ENCODE results near the gene BICC1.

GRCh38 chr10:58854811-58855210 lies 342.1 kb downstream of the BICC1 start:
- TF ChIP-seq POLR2AphosphoS5 (IDR thresholded peaks at IDR 0.05; ENCODE audit: low read depth) (no peak), CTCF (IDR thresholded peaks at IDR 0.05; ENCODE audit: insufficient read depth, low read length) (no peak), REST (IDR thresholded peaks at IDR 0.05; ENCODE audit: insufficient replicate concordance, low read depth) (no peak), GABPA (IDR thresholded peaks at IDR 0.05; ENCODE audit: low read depth) (no peak)

Data from HL-60 (cell line).